Right ventricle myocardium inferior (tissue), 1 donor: ENCODE results near the gene XPA. TPM values are rescaled to one million over a fixed set of nuclear protein-coding genes. Genes with fewer than 3 reads are reported as not detected.
"Not testable (repeated sequence)": the region's sequence is repeated elsewhere in the genome, so short reads cannot be mapped to it uniquely, and the experiment has no call there.

Experiments used
- ATAC-seq: fragments of 200-7000 bp; cut with Tn5 transposase; one replicate; pipeline ENCODE4 v1.9.1; 2020; ENCODE audit warnings: mild to moderate bottlenecking, moderate library complexity
- DNase-seq: peaks from one replicate; pipeline ENCODE4 v3.0.0; 2021; ENCODE audit errors: missing footprints
- intact Hi-C: fragments of 100-400 bp; cut with DNase I; formaldehyde crosslinking; loops from one replicate; pipeline ENCODE4 v1.11.0; 2022
- long read RNA-seq: library from polyadenylated mRNA; unstranded; transcript quantifications from one replicate; pipeline ENCODE4 v2.0.0, GENCODE V29; 2021
- total RNA-seq: library from RNA; stranded (reverse); fragmentation: NEBNext Ultra II Directional; extraction: Animal tissue kit (Norgen Biotek cat#: 25700); gene quantifications from one replicate; pipeline ENCODE4 v1.2.1, GENCODE V29; 2021
- donor health status: DM: no; HTN: yes; CAD: no; lungs with severe emphysema.

Gene XPA
- 6.4 TPM for total RNA-seq
- long read RNA-seq, partial matches to known transcripts: 1 of 5 reads
- long read RNA-seq, other reads (novel, unspliced or antisense): 1 of 5 reads

DNA sequence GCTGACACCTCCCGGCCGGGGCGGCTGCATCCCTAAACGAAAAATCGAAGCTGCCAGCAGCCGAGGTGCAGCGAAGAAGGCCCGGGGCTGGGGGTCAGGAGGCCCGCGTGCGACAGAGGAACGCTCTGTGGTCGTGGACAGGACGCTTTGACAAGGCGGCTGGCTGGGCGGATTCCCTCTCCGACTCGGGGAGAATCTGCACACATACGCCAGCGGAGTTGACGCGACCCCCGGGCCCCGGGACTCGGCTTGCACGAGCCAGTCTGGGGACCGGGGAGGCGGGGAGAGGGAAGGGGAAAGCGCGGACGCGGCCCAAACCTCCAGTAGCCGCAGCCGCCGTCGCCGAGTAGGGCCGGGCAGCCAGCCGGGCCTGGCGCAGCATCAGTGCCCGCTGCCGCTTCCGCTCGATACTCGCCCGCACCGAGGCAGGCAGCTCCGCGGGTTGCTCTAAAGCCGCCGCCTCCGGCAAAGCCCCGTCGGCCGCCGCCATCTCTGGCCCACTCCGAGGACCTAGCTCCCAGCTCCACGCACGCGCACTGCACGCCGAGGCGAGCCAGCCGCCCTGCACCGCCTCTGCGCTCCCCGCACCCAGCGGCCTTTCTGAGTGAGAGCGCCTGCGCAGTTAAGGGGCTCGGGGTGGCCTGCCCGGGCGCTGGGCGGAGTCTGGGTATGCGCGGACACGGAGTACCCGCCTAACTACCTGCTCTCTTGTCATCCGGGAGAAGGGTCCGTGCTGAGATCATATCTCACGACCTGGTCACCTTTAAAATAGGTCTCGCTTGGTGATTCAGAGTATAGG, at the start of gene XPA:
XPA (minus strand) TSS at position 538 of the 799 bp plus-strand sequence; CDS start at position 490, 48 bp downstream.
- peak; percentile 99 for DNase-seq
- peak; percentile 100 for ATAC-seq
- intact Hi-C loops: loop anchor here (5.0 kb wide), 1 partner anchor 560 kb away; the partner anchor contains the start of gene TBC1D2

GRCh38 chr9:97744710-97745708, 47.9 kb upstream of the XPA start:
- ATAC-seq: no peak
- intact Hi-C loops: no loop called here
- no peak for DNase-seq

- intact Hi-C loops, DNase-seq, ATAC-seq: not testable (repeated sequence)
Observed at GRCh38 chr9:97744025-97744424, 46.9 kb upstream of the XPA start.

DNA sequence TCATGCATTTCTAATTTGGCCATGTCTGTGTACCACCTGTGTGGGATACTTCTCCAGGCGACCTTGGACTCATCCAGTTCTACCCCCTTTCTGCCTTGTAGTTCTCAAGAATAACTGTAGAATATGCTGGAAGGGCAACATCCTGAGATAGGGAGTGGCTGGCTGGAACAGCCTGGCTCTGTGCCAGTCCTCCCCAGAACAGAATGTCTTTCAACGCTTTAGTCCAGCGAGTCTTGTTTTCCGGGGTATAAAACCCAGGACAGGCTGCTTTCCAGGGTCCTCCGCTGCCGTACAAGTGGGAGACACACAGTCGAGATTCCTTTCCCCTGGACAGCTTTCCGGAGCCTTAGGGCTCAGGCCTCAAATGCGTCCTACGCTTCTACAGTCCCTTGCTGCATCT, 45.4 kb upstream of the XPA start:
- DNase-seq: no peak
- ATAC-seq: no peak
- intact Hi-C loops: no loop called here

DNA sequence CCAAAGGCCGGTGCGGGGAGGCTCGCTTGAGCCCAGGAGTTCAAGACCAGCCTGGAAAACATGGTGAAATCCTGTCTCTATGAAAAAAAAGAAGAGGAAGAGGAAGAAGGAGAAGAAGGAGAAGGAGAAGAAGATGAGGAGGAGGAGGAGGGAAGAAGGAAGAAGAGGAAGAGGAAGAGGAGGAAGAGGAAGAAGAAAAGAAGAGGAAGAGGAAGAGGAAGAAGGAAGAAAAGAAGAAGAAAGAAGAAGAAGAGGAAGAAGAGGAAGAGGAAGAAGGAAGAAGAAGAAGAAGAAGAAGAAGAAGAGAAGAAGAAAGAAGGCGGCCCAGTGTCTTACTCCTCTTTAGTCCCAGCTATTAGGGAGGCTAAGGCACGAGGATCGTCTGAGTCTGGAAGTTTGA, 44.8 kb upstream of the XPA start:
- intact Hi-C loops: no loop called here
- DNase-seq (no peak), ATAC-seq (no peak)

DNA sequence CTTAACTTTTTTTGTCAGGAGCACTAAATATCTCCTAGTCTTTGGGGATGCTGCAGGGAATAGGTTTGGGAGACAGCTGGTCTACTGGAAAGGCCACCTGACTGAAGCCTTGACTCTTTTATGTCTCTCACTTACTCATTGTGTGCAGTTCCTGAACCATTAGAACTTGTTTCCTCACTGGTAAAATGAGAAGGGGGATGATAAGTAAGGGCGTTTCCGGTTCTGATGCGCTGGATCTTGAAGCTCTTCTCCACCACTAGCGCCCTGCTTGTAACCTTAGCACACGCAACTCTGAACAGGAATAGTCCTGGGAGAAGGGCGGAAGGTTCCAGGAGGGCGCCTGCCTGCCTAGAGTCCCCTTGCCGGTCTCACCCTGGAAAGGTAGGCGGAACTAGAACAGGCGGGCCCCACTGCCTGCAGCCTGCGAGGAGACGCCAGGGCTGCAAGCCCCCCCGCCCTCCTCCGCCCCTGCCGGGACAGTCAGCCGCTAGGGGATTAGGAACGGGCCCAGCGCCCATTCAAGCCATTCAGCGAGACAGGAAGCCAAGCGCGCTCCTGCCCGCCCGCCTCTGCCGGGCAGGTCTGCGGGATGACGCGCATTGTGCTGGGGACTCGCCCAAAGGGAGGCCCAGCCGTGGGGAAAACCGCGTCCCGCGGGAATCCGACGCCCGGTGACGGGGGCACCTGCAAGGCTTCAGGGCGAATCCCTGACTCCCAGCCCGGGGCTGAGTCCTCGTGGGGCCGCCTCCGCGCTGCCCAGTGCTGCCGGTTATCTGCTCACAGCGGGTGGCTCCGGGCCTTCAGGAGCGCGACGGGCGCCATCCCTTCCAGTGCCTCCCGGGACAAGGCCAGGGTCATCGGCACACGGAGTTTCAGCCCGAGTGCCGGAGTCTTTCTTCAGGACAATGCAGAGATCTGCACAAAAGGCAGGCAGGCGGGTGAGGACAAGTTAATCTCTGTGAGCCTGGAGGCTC, 44.0 kb upstream of the XPA start:
- ATAC-seq (peak; percentile 82), DNase-seq (peak; percentile 76)
- intact Hi-C loops: no loop called here

DNA sequence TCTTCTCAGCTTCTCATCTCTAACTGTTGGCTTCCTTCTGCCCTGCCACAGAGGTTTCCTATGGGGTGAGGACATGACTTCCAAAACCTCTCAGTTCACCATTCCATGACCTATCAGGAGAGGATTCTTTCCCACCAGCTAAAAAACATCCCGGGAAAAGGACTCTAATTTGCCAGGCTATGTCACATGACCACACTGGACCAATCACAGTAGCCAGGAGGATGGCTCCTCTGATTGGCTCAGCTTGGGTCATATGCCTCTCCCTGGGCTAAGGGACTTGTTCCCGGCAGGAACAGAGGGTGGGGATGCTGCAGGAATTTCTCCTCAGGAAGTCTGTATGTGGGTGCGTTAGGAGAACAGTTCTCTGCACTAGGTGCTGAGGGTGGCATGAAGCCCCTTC, 40.3 kb upstream of the XPA start:
- intact Hi-C loops: no loop called here
- no peak for DNase-seq
- no peak for ATAC-seq

DNA sequence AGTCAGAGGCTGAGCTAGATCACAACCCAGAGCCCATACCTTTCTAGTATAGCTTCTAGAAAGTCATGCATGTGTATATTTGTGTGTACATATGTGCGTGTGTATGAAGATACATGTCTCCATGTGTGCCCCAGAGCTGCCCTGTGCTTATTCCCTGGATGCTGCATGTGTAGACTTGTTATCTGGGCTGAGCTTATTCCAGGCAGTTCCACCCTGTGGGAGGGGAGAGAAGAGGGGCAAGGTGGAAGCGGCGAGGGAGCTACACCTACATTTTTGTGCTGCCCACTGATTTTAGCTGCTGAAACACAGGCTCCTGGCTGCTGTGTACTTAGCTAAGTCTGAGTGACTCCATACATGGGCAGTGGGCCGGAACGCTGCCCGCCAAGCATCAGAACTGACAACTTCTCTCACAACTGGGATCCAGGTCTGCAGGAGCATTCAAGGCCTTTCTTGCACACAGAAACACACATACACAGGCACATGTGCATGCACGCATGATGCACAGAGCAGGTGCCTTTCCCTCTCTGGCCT, 38.0 kb upstream of the XPA start:
- no peak for ATAC-seq
- intact Hi-C loops: no loop called here

GRCh38 chr9:97726716-97727115, 29.6 kb upstream of the XPA start:
- DNase-seq: no peak
- no peak for ATAC-seq
- intact Hi-C loops: no loop called here

More for the DNA sequence above, 38.0 kb upstream of the XPA start:
- no peak for DNase-seq

DNA sequence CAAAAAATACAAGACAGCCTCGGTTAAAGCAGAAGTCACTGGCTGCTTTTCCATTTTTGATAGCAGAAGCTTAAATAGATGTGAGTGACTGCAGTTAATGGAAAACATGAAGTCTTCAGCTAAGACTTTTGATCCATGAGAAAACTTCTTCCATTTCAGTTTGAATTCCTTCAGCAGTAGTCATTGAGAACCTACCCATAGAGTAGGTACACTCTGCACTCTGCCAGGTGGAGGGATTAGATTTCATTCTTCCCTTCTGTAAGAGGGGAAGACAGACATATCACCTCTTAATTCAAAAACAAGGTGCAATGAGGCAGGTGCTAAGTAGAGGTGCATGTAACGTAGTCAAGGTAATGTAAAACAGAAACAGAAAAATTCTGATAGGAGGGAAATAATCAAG, 26.7 kb upstream of the XPA start:
- ATAC-seq (no peak), DNase-seq (no peak)
- intact Hi-C loops: no loop called here

GRCh38 chr9:97722331-97722730, 25.2 kb upstream of the XPA start:
- intact Hi-C loops: no loop called here
- DNase-seq (no peak), ATAC-seq (no peak)

GRCh38 chr9:97721396-97721795, 24.3 kb upstream of the XPA start:
- intact Hi-C loops: no loop called here
- DNase-seq (no peak), ATAC-seq (no peak)

GRCh38 chr9:97717866-97718265, 20.7 kb upstream of the XPA start:
- no peak for DNase-seq
- intact Hi-C loops: no loop called here

DNA sequence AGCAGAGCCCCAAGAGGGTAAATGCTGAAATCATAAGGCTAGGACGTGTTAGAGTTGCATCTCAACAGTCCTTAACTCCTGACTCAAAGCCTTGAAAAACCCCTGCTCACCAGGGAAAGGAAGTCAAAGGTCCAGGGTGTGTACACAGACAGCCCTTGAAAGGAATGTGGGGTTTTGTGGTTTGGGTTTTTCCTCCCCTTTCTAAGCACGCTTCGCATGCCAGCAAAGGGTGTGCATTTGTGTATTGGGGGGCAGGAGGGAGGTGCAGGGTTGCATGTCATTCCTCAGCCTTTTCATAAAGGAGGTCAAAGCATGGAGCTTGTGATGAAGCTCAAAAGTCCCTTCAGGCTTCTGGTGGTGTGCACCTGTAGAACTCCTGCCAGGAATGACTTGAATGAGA, 17.3 kb upstream of the XPA start:
- ATAC-seq (no peak), DNase-seq (no peak)
- intact Hi-C loops: no loop called here

More at GRCh38 chr9:97717866-97718265, 20.7 kb upstream of the XPA start:
- ATAC-seq: no peak

GRCh38 chr9:97711223-97711626, 14.1 kb upstream of the XPA start:
- DNase-seq (no peak), ATAC-seq (no peak)
- intact Hi-C loops: no loop called here

GRCh38 chr9:97710356-97711222, 13.4 kb upstream of the XPA start:
- intact Hi-C loops: loop anchor here (1.0 kb wide), 1 partner anchor 190 kb away; no protein-coding TSS in a partner anchor
- DNase-seq (no peak), ATAC-seq (peak; percentile 83)

- intact Hi-C loops: loop anchor here (5.0 kb wide), 1 partner anchor 556 kb away; no protein-coding TSS in a partner anchor
- no peak for DNase-seq
- no peak for ATAC-seq
Observed at GRCh38 chr9:97706246-97706645, 9.1 kb upstream of the XPA start.
